ENCODE results near the gene MED13L.

DNA sequence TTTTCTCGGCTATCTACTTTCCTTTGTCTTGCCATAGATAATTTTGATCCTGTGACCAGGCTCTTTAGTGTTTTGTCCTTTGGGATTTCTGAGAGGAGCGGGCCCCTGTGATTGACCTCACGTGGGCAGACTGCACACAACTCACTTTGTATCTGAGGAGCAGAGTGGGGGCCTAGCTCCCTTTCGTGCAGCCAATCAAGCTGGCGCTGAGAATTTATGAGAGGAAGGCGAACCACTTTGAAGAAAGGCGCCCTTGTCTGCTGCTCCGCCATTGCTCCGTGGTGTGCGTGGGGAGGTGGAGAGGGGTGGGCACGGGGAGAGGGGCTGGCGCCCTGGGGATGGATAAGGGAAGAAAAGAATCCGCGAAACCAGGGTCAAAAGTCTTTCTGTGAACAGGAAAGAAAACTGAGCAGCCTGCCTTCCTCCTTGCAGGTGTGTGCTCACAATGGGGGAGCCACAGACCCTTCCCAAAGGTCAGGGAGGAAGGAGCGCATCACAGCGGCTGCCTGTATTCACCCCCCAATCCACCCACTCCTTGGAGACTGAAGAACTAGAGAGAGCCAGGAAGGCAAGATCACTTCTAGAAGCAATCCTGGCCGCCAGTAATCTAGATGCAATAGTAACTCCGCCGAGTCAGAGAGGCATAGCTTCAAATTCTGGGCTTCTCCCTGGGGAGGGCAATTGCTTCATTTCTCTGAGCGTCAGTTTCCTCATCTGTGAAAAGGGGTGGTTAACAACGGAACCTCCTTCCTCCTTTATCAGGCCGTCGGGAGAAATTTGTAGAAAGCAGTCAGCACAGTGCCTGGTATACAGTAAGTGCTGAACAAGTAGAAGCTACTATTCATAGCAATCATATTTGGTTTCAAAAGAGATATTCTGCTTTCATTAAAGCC lies 24.9 kb upstream of the MED13L start:
- TF ChIP-seq, protein P1, sequence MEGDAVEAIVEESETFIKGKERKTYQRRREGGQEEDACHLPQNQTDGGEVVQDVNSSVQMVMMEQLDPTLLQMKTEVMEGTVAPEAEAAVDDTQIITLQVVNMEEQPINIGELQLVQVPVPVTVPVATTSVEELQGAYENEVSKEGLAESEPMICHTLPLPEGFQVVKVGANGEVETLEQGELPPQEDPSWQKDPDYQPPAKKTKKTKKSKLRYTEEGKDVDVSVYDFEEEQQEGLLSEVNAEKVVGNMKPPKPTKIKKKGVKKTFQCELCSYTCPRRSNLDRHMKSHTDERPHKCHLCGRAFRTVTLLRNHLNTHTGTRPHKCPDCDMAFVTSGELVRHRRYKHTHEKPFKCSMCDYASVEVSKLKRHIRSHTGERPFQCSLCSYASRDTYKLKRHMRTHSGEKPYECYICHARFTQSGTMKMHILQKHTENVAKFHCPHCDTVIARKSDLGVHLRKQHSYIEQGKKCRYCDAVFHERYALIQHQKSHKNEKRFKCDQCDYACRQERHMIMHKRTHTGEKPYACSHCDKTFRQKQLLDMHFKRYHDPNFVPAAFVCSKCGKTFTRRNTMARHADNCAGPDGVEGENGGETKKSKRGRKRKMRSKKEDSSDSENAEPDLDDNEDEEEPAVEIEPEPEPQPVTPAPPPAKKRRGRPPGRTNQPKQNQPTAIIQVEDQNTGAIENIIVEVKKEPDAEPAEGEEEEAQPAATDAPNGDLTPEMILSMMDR (IDR thresholded peaks at IDR 0.05): no peak
- no peak for TF ChIP-seq POLR2A (IDR thresholded peaks at IDR 0.05)

Measured in thyroid gland (tissue), 4 donors.